ENCODE data around the gene CD52.
"Not testable (repeated sequence)": the region's sequence is repeated elsewhere in the genome, so short reads cannot be mapped to it uniquely, and the experiment has no call there.

The CD52 gene

DNA sequence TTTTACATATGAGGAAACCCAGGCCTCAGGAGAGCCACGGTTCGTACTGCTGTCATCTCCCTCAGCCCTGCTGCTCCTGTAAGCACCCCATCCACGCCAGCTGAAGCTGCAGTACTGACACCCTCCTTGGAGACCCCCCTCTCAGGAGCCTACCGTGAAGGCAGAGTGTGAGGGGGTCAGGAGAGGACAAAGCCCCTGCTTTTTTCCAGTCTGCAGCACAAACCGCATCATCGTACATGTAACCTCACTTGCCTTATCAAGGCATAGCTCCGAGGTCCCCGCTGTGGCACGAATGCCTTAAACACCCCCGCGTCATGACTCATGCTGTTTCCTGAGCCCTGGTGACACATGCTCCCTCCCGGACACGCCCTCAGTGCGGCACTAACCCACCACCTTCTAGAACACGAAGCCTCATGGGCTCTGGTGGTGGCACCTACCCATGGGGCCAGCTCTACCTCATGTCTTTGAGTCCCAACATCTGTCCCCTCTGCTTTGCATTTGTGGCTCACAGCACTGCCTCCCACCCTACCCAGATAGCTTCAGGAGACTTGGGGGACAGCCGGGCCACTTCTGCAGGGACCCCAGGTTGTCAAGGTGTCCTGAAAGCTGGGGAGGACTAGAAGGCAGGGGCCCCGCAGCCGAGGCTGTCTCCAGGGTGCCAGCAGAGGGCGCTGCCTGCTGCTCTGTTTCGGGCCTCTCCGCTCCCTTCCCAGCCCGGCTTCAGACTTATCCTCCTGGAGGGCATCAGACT is 33.0 kb upstream of the CD52 start:
- DNase-seq, result peak; percentile 94

DNA sequence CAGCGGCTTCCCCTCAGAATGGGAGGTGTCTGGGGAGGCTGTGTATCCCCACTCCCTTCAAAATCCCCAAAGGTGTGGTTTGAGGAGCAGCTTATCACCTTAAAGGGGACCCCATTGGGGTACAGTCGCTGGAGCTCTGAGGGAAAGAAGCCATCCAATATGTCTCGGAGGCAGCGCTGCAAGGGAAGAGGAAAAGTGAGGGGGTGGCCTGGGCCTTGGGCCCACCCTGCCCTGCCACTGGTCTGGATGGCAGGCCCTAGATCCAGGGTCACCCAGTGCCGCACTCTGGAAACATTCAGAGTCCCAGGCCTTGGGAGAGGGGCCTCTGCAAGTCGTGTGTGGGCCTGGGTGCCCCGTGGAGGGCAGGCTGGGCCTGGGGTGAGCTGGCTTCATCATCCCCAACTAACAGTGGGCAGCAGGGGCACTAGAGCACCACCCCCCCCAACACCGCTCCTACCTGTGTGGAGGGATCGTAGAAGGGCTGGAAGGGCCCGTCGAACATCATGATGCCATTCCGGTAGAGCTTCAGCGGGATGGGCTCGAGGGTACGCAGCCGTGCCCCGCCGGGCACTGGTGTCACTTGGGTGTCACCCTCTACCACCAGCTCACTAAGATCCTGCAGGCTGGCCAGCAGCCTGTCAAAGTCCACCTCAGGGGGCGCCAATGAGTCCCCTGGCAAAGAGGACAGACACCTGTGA is 32.2 kb upstream of the CD52 start:
- peak; percentile 8 for DNase-seq

DNA sequence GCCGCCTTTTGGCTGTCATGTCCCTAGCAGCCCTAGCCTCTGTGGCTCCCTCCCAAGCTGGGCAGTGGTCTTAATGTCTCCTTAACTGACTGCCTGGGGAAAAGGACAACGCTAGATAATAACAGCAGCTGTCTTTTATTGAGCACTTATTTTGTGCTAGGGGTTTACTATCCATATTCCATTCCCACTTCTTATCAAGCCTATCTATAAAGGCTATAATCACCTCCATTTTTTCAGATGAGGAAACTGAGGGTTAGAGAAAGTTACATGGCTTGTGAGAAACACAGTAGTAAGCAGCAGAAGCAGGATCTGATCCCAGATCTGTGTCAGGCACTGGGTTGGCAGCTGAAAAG is 31.7 kb upstream of the CD52 start:
- DNase-seq, result no peak

DNA sequence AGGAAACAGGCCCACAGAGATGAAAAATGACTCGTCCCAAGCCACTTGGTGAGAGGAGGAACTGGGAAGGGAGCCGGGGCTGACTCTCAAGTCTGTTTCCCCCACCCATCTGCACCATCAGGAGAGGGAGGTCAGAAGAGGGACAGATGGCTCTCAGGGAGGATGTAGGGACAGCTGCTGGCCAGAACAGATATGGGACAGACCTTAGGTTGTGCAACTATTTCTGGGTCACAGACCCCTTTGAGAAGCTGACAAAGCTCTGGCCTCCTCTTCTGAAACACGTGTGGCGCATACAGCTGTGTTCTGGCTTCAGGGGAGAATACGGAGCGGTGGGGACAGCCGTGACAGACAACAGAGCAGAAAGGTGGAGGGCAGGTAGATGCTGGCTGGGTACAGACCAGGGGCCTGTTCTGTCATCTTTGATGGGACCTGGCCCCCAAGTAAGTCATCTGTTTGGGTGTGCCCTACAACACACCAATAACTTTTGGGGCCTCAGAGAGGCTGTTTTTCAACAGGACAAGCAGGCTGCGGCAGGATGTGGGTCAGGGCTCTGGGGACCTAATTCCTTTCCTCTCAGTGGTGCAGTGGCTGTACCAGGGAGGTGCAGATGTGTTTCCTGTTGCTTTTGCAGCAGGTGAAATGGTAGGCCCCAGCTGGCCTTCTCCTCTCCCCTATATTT is 30.6 kb upstream of the CD52 start:
- DNase-seq, result peak; percentile 79

DNA sequence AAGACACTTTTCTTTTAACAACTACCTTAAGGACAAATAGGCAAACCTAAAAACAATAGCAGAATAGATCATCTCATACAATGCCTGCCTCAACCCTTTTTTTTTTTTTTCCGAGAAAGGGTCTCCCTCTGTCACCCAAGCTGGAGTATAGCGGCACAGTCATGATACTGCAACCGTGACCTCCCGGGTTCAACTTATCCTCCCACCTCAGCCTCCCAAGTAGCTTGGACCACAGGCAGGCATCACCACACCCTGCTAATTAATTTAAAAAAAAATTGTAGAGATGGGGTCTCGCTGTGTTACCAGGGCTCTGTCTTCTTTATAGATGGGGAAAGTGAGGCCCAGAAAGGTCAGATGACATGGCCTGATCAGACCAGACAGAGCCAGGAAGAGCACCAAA is 29.9 kb upstream of the CD52 start:
- no peak for DNase-seq

DNA sequence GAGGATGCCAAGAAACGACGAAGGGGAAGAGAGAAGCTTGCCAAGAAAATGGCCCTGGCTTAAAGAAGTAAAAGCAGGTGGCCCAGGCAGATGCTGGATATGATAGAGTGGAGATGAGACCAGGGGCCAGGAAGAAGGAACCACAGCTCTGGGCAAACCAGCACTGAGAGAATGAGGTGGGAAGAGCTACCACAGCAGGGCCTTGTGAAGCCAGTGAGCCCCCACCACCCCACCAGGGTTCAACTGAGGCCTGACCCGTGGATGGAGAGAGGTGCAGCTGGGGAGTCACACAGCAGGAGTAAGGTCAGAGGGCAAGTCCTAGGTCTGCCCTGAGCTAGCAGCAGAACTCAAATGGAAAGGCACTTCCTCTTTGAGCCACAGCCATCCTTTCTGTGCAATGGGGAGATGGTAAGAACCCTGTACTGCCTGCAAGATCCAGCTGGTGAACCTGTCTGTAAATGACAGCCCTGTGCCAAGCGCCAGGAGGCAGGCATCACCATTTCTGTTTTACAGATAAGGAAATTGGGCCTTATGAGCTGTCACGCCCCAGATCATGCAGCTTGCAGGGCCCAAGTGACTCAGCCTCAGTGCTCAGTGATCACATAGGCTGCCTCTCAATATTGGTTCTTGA is 29.3 kb upstream of the CD52 start:
- peak; percentile 63 for DNase-seq

DNA sequence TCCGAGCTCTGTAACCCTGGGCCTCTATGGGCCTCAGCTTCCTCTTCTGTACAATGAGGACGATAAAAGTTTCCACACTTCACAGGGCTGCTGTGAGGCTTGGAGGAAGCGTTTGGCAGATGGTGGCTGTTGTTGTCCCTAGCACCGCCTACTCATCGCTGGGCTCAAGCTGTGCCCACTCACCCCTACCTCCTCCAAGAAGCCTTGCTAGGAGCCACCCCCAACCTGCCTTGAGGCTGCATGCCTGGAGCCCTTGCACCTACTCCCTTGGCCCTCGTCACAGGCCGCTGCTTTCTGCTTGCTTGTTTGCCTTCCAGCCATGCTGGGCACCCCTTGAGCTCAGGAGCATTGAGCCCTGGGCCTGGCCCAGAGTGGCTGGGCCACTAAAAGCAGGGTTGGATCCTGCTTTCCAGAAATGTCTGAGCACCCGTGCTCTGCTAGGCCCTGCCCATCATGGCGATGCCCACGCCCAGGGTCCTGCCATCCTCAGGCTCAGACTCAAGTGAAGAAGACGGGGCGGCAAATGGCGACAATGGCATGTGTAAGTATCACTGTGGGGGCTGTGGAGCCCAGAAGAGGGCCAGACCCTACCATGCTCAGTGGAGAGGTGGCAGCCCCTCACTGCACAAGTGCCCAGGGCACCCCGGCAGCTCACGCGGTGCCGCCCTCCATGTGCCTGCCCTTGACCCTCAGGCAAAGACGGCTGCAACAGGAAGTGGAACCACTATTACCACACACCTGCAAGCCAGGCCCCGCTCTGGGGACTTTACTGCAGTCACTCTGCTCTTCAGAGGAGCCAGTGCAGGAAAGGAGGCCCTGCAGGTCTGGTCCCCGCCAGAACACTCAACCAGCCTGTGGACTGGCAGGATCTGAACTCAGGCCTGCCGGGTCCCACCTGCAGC is 28.3 kb upstream of the CD52 start:
- DNase-seq, result peak; percentile 94

DNA sequence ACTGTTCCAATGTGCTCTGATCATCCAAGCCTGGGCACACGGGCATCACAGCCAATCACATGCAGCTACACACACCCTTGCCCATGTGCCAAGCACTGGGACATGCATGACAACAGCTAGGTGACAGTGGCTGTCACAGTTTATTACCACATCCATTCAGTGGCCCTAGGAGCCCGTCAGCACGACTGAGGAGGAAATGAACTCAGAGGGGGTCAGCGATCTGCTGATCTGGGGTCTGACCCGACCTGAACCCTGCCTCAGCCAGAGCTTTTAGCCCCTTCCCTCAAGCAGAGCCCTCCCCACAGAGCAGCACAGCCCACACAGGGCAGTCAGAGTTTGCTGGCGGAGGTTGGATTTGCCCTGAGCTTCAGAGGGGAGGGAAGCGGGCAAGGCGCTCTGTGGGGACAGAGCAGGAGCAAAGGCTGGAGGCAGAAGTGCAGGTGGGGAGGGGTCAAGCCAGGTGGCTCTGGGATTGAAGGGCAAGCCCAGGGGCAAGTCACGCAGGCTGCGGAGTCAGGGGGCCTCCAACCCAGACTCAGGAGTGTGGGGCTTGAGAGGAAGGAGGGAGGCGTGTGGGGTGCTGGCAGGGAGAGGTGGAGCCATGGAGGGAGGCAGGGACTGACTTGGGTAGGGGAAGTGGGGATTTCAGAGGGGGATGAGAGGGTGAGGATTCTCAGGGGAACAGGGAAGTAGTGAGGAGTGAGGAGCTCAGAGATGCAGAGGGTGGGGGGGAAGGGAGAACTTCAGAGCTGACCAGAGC is 27.5 kb upstream of the CD52 start:
- peak; percentile 41 for DNase-seq

DNA sequence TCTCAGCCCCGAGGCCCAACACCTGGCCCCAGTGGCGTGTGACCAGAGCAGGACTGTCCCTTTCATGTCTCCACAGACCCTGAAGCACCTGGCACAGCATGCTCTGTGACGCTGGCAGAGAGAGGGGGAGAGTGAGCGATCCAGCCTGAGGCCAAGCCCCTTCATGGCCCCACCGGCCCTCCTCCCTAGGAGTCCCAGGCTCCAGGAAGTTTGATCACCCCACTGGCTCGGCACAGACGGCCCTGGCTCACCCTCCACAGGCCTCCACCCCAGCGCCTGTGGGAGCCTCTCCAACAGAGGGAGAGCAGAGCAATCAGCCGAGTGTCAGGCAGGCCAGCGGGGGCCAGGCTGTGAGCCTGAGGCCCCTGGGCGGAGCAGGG is 26.9 kb upstream of the CD52 start:
- no peak for DNase-seq

DNA sequence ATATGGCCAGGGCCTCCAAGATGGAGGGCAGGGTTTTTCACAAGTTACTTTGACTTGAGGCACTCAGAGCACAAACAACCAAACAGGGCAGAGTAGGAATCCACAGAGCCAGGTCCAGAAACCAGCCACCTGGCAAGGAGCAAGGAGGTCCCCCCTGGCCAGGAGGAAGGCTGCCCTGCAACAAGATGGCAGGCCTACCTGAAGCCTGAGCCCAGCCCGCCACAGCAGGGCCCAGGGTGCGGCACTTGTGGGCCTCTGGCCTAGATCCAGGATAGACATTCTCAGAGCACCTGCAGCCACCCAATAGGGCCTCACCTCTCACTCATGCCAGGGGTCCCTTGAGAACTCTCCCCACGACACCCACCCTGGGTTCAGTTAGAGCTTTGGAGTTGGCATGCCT is 26.3 kb upstream of the CD52 start:
- DNase-seq, result no peak

DNA sequence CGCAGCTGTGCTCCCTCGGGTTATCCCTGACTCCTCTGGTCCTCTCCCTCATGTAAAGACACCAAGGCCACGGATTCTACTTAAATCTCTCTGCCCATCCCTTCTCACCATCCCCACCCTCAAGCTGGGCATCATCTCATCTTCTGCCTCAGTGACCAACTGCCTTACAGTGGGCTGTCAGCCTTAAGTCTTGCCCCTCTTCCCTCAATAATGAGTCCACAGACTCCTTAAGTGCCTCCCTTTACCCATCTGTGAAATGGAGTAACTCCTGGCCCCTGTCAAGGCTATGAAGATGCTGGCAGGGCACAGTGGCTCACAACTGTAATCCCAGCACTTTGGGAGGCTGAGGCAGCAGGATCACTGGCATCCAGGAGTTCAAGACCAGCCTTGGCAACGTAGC is 25.8 kb upstream of the CD52 start:
- DNase-seq, result no peak

DNA sequence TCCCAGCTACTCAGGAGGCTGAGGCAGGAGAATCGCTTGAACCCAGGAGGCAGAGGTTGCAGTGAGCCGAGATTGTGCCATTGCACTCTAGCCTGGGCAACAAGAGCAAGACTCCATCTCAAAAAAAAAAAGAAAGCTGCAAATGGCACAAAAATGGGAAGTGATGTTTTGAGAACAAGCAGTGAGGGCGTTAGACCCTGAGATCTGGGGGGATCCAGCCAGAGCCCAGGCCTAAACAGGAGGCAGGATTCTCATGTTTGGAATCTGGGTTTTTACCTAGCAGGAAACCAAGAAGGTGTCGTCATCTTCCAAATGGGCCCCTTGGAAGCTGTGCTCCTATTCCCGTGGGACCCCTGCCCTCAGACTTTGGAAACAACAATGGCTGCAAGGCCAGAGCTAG is 25.0 kb upstream of the CD52 start:
- DNase-seq, result not testable (repeated sequence)

DNA sequence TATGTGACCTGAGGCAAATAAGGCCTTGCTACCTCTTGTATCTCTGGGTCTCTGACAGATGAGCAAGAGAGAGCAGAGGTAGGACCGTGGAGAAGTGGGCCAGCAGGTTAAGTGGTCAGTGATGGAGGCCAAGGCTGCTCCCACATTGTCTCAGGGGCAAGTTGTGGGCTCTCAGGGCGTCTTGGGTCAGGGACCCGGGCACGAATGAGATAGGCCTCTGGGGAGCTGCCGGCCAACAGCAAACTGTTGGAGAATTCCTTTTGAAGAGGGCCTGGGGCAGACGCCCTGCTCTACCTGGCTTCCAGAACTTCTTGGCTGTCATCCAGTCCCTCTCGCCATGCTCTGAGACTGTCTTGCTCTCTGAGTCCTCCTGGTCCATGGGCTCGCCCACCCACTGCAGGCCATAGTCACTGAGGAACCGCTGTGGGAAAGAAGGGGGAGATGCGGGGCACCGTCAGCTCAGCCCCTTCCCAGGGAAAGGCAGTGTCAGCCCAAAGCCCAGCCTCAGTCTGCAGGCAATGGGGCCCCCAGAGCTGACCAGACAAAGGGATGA is 23.8 kb upstream of the CD52 start:
- no peak for DNase-seq

DNA sequence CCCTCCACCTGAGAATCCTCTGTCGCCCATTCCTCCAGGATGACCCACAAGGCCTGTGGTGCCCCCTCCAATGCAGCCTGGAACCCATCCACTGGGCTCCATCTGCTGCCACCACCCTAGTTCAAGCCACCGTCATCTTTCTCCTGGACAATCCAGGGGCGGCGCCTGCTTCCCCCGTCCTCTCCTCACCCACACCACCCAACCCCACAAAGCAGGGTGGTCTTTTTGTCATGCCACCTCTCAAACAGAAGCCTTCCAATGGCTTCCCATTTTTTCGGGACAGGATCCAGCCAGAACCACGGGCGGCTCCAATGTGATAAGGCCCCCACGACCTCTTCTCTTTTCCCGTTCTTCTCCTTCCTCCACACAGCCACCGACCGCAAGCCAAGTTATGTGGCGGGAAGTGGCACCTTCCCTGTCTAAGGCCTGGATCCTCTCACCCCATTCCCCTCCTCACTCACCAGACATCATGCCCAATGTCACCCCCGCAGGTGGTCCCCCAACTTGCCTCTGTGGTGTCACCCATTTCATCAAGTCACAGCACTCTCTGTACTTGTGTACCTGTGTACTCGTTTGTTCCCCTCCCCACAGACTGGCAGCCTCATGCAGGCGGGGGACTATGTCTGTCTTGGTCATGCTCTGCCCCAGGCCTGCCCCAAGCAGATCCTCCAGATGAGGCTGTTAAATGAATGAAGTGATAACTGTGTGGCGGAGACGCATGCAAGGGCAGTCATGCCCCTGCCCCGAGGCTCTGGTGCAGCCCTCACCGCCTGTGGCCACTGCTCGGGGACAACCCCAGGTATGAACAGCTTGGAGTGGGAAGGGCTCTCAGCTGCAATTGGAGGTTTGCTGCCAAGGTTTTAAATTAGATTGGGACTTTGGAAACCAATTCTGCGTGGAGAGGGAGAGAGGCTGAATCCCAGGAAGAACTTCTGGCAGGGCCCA is 22.3 kb upstream of the CD52 start:
- DNase-seq, result no peak

DNA sequence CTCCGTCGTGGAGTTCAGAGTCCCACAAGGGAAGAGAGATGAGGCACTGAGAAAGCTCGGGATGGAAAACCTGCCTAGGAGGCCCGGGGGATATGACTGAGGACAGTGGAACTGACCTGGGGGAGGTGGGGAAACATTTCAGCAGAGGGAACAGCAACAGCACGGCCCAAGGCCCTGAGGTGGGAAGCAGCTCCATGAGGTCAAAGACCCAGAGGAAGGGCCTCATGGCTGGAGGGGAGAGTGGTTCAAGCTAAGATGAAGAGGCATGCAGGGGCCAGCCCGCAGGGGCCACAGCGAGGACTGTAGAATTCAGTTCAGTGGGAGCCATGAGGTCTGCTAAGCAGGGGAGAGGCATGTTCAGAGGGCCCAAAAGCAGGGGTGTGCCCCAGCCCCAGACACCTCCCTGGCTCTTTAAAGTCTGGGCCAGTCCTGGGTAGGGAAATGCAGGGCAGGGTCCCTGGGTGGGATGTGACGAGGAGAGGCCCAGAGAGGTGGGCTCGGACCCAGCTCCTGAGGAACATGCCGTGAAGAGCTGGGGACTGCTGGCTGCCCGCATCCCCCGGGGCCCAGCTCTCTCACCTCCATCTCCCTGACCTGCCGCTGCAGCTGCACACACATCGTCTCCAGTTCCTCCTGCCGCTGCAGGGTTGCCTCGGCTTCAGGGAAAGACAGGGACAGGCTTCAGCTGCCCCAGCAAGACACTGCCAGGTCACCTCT is 21.3 kb upstream of the CD52 start:
- DNase-seq, result no peak

DNA sequence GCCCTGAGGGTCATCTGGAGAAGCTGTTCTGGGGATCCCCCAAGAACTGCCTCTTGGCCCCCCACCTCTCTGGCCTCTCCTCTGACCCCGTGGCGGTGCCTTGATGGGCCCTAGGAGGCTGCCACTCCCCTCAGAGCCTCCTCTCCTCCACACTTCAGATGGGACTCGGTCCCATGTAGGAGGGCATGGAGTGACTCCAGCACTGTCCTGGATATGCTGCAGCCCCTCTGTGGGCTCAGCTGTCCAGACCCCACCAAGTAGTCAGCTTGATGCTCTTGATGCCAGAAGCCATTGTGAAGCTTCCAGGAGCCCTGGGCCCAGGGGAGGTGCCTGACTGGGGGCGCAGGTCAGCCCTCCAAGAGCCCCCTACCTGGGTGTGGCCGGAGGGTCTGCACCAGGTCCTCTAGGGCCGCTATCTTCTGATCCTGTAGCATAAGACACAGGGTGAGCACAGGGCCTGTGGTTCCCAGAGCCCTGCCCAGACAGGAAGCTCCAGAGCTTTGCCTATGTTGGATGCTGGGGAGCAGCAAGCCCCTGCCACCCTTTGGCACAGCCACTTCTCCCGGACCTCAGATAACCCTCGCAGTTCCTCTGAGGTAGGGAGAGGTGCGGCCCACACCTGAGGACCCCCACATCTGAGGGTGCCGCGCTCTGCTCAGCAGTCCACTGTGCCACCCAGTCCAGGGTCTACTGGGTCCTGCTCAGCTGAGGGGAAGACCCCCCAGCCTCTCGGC is 20.5 kb upstream of the CD52 start:
- no peak for DNase-seq

DNA sequence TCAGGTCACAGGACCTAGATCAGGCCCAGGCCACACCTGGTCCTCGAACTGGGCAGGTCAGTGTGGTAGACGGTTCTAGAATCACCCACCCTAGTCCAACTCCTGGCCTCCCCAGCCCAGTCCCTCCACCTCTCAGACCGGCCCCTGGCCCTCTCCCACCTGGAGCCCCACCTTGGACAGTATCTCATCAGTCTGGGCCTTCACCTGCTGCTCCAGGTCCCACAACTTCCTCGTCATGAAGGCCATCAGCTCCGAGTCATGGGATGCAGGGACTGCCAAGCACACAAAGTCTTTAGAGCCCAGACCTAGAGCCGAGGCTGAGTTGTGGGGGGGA is 20.0 kb upstream of the CD52 start:
- no peak for DNase-seq

DNA sequence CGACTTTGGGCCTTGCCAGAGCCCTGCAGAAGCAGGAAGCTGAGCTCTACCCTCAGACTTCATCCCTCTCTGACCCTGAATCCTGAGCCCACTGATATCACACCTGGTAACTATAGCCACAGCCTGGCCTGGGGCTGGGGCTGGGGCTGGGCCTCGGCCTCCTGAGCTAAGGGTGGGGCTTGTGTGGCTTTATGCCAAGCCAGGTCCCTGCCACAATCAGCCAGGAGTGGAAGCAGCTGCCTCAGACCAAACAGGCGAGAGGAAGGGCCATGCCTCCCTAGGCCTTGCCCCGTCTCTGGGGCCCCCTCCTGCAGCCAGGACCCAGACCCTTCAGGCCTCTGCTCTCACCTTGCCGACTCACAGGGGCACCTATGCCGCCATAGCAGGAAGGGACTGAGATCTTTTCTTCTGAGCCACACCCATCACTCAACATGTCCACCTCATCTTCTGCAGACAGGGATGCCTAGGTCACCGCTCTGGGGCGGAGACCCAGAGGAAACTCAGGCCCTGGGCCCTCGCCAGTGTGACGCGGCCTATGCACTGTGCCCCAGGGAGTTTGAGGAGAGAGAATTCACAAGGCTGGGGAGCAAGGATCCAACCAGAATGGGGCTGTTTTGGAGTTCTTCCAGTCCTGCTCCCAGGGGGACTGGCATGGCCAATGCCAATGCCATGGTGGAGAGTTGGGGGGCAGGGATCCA is 17.0 kb upstream of the CD52 start:
- DNase-seq, result no peak
